ENCODE measurements around the gene CXCL5.

Gene CXCL5
- 0 reads per million in 3 donors for total RNA-seq

DNA sequence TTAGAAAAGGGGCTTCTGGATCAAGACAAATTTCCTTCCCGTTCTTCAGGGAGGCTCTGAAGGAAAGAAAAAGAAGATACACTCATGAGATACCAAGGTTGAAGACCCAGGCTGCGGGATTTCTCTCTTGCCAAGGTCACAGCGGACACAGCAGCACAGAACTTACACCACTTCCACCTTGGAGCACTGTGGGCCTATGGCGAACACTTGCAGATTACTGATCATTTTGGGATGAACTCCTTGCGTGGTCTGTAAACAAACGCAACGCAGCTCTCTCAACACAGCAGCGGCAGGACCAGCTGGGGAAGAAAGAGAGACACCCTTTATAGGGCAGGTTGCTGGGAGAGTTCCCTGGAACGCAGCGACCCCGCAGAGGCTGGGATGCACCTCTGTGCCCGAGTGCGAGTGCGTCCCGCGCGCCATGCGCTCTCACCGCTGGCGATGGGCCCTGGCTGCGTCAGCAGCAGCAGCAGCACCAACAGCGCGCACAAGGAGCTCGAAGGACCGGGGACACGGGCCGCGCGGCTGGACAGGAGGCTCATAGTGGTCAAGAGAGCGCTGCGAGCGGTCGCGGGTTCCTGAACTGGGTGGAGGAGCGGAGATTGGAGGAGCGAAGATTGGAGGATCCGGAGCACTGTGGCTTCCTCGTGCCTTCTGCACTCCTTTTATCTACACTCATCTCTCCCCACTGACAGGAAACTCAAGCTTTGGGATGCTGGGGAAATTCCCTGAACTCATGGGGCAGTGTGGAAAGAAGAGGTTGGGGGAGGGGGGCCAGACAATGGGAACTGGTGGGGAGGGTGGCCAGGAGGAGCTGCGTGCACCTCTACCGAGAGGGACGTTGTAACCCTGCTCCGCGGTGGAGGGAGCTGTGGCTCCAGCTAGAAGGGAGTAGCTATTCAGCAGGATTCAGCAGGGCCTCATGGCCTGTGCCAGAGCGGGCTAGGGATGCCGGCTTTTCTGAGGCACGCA is at the start of gene CXCL5:
CXCL5 (minus strand) TSS at position 638 of the 972 bp plus-strand sequence; CDS start at position 542, 96 bp downstream.
- Histone ChIP-seq H3K36me3 (ENCODE audit: control insufficient read depth, insufficient read depth, low read length) (no peaks in the 10 kb centered on the region), H3K9me3 (ENCODE audit: control insufficient read depth, low read length) (no peaks in the 10 kb centered on the region), H3K4me1 (ENCODE audit: control insufficient read depth, insufficient read depth, low read length, poor library complexity, severe bottlenecking) (no peaks in the 10 kb centered on the region), H3K27ac (ENCODE audit: insufficient read depth, low read length, poor library complexity, severe bottlenecking) (no peak within 1 kb of the TSS), H3K4me3 (ENCODE audit: insufficient read depth, low read depth, low read length, poor library complexity, severe bottlenecking) (no peak within 1 kb of the TSS), H3K27me3 (replicated peaks; ENCODE audit: control insufficient read depth, insufficient read depth, low read length, poor library complexity, severe bottlenecking) (no peaks in the 10 kb centered on the region)
- no peak for DNase-seq

DNA sequence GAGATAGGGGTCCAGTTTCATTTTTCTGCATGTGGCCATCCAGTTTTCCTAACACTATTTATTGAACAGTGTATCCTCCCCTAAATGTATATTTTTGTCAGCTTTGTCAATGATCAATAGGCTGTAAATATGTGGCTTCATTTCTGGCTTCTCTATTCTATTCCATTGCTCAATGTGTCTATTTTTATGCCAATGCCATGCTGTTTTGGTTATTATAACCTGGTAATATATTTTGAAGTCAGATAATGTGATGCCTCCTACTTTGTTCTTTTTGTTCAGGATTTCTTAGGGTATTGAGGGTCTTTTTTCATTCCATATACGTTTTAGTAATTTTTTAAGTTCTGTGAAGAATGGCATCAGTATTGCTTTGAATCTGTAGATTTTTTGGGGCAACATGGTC is 48.7 kb upstream of the CXCL5 start:
- Histone ChIP-seq H3K36me3 (ENCODE audit: control insufficient read depth, insufficient read depth, low read length) (no peaks in the 10 kb centered on the region), H3K4me1 (ENCODE audit: control insufficient read depth, insufficient read depth, low read length, poor library complexity, severe bottlenecking) (no peaks in the 10 kb centered on the region), H3K9me3 (ENCODE audit: control insufficient read depth, low read length) (no peaks in the 10 kb centered on the region), H3K27ac (ENCODE audit: insufficient read depth, low read length, poor library complexity, severe bottlenecking) (no peak overlapping the region), H3K27me3 (replicated peaks; ENCODE audit: control insufficient read depth, insufficient read depth, low read length, poor library complexity, severe bottlenecking) (no peaks in the 10 kb centered on the region), H3K4me3 (ENCODE audit: insufficient read depth, low read depth, low read length, poor library complexity, severe bottlenecking) (no peak overlapping the region)
- no peak for DNase-seq

DNA sequence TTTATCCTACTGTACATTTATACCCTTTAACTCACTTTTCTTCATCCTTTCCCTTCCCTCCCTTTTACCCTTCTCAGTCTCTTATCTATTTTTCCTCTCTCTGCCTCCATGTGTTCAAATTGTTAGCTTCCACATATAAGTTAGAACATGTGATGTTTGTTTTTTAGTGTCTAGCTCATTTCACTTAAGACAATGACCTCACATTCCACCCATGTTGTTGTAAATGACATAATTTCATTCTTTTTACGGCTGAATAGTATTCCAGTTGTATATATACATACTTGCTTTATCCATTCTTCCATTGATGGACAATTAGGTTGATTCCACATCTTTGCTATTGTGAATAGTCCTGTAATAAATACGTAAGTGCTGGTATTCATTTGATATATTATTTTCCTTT is 47.3 kb upstream of the CXCL5 start:
- DNase-seq, result no peak
- no peaks in the 10 kb centered on the region for H3K36me3 ChIP-seq (ENCODE audit: control insufficient read depth, insufficient read depth, low read length)

DNA sequence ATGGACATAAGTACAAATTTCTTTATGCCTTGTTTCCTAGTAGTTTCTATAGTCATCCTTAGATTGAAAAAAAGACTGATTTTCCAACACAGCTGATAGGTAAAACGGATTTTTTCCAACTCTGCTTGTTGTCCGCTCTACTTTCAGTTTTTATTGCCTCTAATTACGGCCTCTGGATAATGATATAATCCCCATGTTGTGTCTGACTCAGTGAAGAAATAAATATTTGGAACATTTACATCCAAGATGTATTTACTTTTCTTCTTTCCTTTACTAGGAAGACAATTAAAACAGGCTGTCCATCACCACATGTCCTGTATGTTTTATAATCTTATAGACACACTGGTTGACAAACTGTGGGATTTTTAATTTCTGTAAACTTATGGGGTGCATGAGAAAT is 46.8 kb upstream of the CXCL5 start:
- H3K27me3 ChIP-seq (replicated peaks; ENCODE audit: control insufficient read depth, insufficient read depth, low read length, poor library complexity, severe bottlenecking), result no peaks in the 10 kb centered on the region
- H3K4me1 ChIP-seq (ENCODE audit: control insufficient read depth, insufficient read depth, low read length, poor library complexity, severe bottlenecking), result no peaks in the 10 kb centered on the region

More for the DNA sequence above, 47.3 kb upstream of the CXCL5 start:
- Histone ChIP-seq H3K4me3 (ENCODE audit: insufficient read depth, low read depth, low read length, poor library complexity, severe bottlenecking) (no peak overlapping the region), H3K27me3 (replicated peaks; ENCODE audit: control insufficient read depth, insufficient read depth, low read length, poor library complexity, severe bottlenecking) (no peaks in the 10 kb centered on the region), H3K9me3 (ENCODE audit: control insufficient read depth, low read length) (no peaks in the 10 kb centered on the region), H3K27ac (ENCODE audit: insufficient read depth, low read length, poor library complexity, severe bottlenecking) (no peak overlapping the region), H3K4me1 (ENCODE audit: control insufficient read depth, insufficient read depth, low read length, poor library complexity, severe bottlenecking) (no peaks in the 10 kb centered on the region)

DNA sequence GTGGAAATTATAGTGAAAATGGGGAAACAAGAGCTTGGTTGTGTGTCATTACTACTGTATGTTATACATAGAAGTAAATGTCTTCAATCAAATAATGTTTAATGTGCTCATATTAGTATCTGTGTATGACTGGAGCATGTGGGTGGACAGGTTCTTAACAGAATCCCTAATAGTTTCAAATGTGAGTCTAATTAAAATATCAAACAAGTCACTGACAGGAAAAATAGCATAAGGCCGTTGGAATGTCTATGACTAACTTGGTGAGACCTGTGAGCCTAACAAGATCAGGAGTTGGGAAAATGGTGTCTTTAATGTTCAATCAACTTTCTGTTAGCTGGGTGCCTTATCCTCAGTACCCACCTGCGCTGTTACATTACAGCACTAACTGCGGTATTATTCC is 46.2 kb upstream of the CXCL5 start:
- Histone ChIP-seq H3K27ac (ENCODE audit: insufficient read depth, low read length, poor library complexity, severe bottlenecking) (no peak overlapping the region), H3K9me3 (ENCODE audit: control insufficient read depth, low read length) (no peaks in the 10 kb centered on the region), H3K4me3 (ENCODE audit: insufficient read depth, low read depth, low read length, poor library complexity, severe bottlenecking) (no peak overlapping the region), H3K36me3 (ENCODE audit: control insufficient read depth, insufficient read depth, low read length) (no peaks in the 10 kb centered on the region), H3K27me3 (replicated peaks; ENCODE audit: control insufficient read depth, insufficient read depth, low read length, poor library complexity, severe bottlenecking) (no peaks in the 10 kb centered on the region), H3K4me1 (ENCODE audit: control insufficient read depth, insufficient read depth, low read length, poor library complexity, severe bottlenecking) (no peaks in the 10 kb centered on the region)
- no peak for DNase-seq

More for the DNA sequence above, 46.8 kb upstream of the CXCL5 start:
- no peak for DNase-seq
- H3K27ac ChIP-seq (ENCODE audit: insufficient read depth, low read length, poor library complexity, severe bottlenecking), result no peak overlapping the region
- no peaks in the 10 kb centered on the region for H3K36me3 ChIP-seq (ENCODE audit: control insufficient read depth, insufficient read depth, low read length)
- no peaks in the 10 kb centered on the region for H3K9me3 ChIP-seq (ENCODE audit: control insufficient read depth, low read length)
- H3K4me3 ChIP-seq (ENCODE audit: insufficient read depth, low read depth, low read length, poor library complexity, severe bottlenecking), result no peak overlapping the region

DNA sequence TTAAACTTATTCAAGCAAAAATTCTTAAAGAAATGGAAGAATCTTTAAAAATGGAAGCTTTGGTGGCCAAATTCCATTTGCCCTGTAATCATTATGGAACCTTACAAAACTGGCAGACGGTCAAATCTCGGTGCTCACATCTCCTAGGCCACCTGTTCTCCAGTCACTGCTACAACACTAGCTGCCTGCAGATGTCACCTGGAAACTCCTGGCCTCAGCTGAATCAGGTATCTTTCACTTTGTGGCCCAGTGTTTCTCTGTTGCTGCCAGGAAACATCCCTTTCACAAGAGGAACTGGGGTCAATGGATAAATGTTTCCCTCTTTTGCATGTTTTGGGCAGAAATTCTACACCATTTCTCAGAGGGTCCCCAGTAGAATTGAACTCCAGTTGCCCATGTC is 44.2 kb upstream of the CXCL5 start:
- Histone ChIP-seq H3K27ac (ENCODE audit: insufficient read depth, low read length, poor library complexity, severe bottlenecking) (no peak overlapping the region), H3K27me3 (replicated peaks; ENCODE audit: control insufficient read depth, insufficient read depth, low read length, poor library complexity, severe bottlenecking) (peaks cover 3% of the 10 kb centered on the region), H3K4me1 (ENCODE audit: control insufficient read depth, insufficient read depth, low read length, poor library complexity, severe bottlenecking) (peaks cover 2% of the 10 kb centered on the region), H3K4me3 (ENCODE audit: insufficient read depth, low read depth, low read length, poor library complexity, severe bottlenecking) (no peak overlapping the region), H3K36me3 (ENCODE audit: control insufficient read depth, insufficient read depth, low read length) (no peaks in the 10 kb centered on the region), H3K9me3 (ENCODE audit: control insufficient read depth, low read length) (no peaks in the 10 kb centered on the region)
- DNase-seq, result no peak

DNA sequence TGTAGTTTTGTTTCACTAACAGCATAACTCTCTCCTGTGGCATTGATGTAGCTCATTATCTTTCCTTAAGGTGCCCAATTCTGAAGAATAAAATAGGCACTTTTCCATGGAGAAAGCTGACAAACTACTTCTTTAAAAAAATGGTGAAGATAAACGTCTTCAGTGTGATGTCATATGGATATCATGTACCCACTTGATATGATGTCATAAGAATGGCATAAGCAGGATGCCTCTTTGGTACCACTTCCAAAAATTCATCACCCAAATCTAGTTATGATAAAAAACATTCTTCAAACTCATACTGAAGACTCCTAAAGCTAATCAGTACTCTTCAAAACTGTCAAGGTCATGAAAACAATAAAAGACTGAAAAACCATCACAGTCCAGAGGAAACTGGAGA is 42.9 kb upstream of the CXCL5 start:
- no peak for DNase-seq
- Histone ChIP-seq H3K36me3 (ENCODE audit: control insufficient read depth, insufficient read depth, low read length) (no peaks in the 10 kb centered on the region), H3K27ac (ENCODE audit: insufficient read depth, low read length, poor library complexity, severe bottlenecking) (no peak overlapping the region), H3K4me1 (ENCODE audit: control insufficient read depth, insufficient read depth, low read length, poor library complexity, severe bottlenecking) (peaks cover 2% of the 10 kb centered on the region), H3K27me3 (replicated peaks; ENCODE audit: control insufficient read depth, insufficient read depth, low read length, poor library complexity, severe bottlenecking) (peaks cover 3% of the 10 kb centered on the region), H3K4me3 (ENCODE audit: insufficient read depth, low read depth, low read length, poor library complexity, severe bottlenecking) (no peak overlapping the region), H3K9me3 (ENCODE audit: control insufficient read depth, low read length) (no peaks in the 10 kb centered on the region)

DNA sequence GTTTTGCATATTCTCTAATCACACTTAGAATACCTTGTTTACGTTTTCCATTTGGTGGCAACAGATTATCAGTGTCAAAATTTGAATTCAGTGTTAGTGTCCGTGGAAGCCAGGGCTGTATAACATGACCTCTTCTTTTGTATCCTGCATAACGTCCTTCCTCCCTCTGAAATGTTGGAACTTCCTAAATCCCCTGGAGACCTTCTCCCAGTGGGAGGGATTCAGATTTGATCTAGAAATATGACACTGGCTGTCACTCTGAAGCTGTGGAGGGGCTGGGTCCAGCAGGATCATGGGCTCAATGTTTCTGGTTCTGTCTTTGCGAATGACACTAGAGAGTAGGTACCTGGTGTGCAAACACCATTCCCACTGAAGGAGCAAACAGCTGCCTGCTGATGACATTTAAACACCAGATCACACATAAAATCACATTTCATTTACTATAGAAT is 40.9 kb upstream of the CXCL5 start:
- H3K27me3 ChIP-seq (replicated peaks; ENCODE audit: control insufficient read depth, insufficient read depth, low read length, poor library complexity, severe bottlenecking), result peaks cover 3% of the 10 kb centered on the region
- H3K36me3 ChIP-seq (ENCODE audit: control insufficient read depth, insufficient read depth, low read length), result no peaks in the 10 kb centered on the region
- peaks cover 2% of the 10 kb centered on the region for H3K4me1 ChIP-seq (ENCODE audit: control insufficient read depth, insufficient read depth, low read length, poor library complexity, severe bottlenecking)
- DNase-seq, result no peak
- H3K4me3 ChIP-seq (ENCODE audit: insufficient read depth, low read depth, low read length, poor library complexity, severe bottlenecking), result no peak overlapping the region
- H3K9me3 ChIP-seq (ENCODE audit: control insufficient read depth, low read length), result no peaks in the 10 kb centered on the region
- no peak overlapping the region for H3K27ac ChIP-seq (ENCODE audit: insufficient read depth, low read length, poor library complexity, severe bottlenecking)

DNA sequence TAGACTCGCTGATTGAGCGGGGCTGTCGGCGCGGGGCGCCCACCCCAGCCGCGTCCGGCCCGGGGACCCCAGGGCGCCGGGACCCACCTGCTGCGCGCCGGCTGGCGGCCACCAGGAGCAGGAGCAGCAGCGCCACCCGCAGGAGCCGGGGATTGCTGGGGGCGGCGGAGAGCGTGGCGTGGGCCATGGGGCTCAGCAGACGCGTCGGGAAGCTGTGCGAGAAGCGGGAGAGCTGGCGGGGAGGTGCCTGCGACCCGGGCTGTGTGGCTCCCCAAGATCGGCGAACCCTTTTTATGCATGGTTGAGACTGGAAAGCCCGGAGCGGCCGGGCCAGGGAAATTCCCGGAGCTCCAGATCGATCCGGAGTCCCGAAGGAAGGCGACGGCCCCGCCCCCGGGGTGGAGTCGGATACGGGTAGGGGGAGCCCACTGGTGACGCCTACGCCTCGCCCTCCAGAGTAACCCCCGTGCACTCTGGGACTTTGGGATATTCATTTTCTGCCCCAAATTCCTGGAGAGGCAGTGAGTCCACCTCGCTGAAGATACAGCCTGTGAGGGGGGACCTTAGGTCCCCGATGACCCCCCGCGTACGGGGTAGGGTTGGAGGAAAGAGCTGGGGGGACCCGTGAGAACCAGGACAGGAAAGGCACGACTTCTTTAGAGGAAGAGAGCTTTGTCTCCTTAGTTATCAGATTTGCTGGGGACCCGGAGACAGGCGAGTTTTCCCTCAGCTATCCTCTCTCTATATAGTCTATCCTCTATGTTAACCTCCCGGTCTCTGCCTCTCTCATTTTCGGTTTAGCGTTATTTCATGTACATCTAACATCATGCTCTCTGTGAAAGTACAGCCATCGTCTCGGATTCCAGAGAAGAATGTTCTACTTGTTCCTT is 40.2 kb upstream of the CXCL5 start, which contains the start of gene CXCL3:
CXCL3 (minus strand) TSS at position 265 of the 890 bp plus-strand sequence; CDS start at position 187, 78 bp downstream.
- Histone ChIP-seq H3K36me3 (ENCODE audit: control insufficient read depth, insufficient read depth, low read length) (no peaks in the 10 kb centered on the region), H3K27ac (ENCODE audit: insufficient read depth, low read length, poor library complexity, severe bottlenecking) (no peak within 1 kb of the TSS), H3K4me3 (ENCODE audit: insufficient read depth, low read depth, low read length, poor library complexity, severe bottlenecking) (peak within 1 kb of the TSS; percentile 47), H3K27me3 (replicated peaks; ENCODE audit: control insufficient read depth, insufficient read depth, low read length, poor library complexity, severe bottlenecking) (peaks cover 3% of the 10 kb centered on the region), H3K9me3 (ENCODE audit: control insufficient read depth, low read length) (no peaks in the 10 kb centered on the region), H3K4me1 (ENCODE audit: control insufficient read depth, insufficient read depth, low read length, poor library complexity, severe bottlenecking) (peaks cover 2% of the 10 kb centered on the region)
- DNase-seq, result no peak
